Activated CD8-positive, alpha-beta T cell treated with anti-CD3 and anti-CD28 coated beads for 36 hours (primary cell): ENCODE measurements around the gene PRRT1B. TPM values are rescaled to one million over a fixed set of nuclear protein-coding genes. Genes with fewer than 3 reads are reported as not detected.

ENCODE experiments used
- ATAC-seq: fragments of 200-7000 bp; cut with Tn5 transposase; one replicate; pipeline ENCODE4 v1.10.0; 2021; ENCODE audit warnings: mild to moderate bottlenecking, moderate library complexity
- CTCF ChIA-PET: fragments of 350-600 bp; sonication (Branson Sonifier 250); formaldehyde crosslinking; loops from one replicate; lab custom pipeline; 2021; ENCODE audit warnings: antibody characterized with exemption; lab: Charles Lee
- POLR2A ChIA-PET: fragments of 350-600 bp; sonication (Branson Sonifier 250); formaldehyde crosslinking; loops from one replicate; lab custom pipeline; 2021; ENCODE audit warnings: antibody characterized with exemption; lab: Charles Lee
- DNase-seq: peaks from one replicate; pipeline ENCODE4 v3.0.0-alpha.2; 2020
- H3K27ac Mint-ChIP-seq: one replicate; pipeline ENCODE4 v1.8.0; 2021; ENCODE audit warnings: mild to moderate bottlenecking, mixed read lengths
- H3K27me3 Mint-ChIP-seq: one replicate; pipeline ENCODE4 v1.8.0; 2021; ENCODE audit warnings: mixed read lengths
- H3K36me3 Mint-ChIP-seq: one replicate; pipeline ENCODE4 v1.8.0; 2021; ENCODE audit warnings: low read depth, mixed read lengths
- H3K4me1 Mint-ChIP-seq: one replicate; pipeline ENCODE4 v1.8.0; 2021; ENCODE audit warnings: low read depth, mixed read lengths
- H3K4me3 Mint-ChIP-seq: one replicate; pipeline ENCODE4 v1.8.0; 2021; ENCODE audit warnings: mild to moderate bottlenecking, moderate library complexity, mixed read lengths
- H3K9me3 Mint-ChIP-seq: one replicate; pipeline ENCODE4 v1.8.0; 2021; ENCODE audit warnings: mixed read lengths
- intact Hi-C: fragments of 100-400 bp; cut with micrococcal nuclease; formaldehyde crosslinking; loops from one replicate; pipeline ENCODE4 v1.10.0; 2022
- total RNA-seq, 2 experiments: library from RNA; stranded (reverse); gene quantifications; one replicate each; pipeline ENCODE4 v1.2.3, GENCODE V29; 2021
- TF ChIP-seq, protein P1 (sequence below): fragments of 200-600 bp; IDR thresholded peaks from one replicate; pipeline ENCODE4 v1.8.0; 2022; ENCODE audit warnings: antibody characterized with exemption, mild to moderate bottlenecking

The PRRT1B gene
- total RNA-seq, 2 experiments from 2014 or later: not detected

- peaks cover 30% of the 10 kb centered on the region for H3K36me3 Mint-ChIP-seq
- intact Hi-C loops: no loop called here
Measured at GRCh38 chr9:131585375-131585774, 40.1 kb downstream of the PRRT1B start.

DNA sequence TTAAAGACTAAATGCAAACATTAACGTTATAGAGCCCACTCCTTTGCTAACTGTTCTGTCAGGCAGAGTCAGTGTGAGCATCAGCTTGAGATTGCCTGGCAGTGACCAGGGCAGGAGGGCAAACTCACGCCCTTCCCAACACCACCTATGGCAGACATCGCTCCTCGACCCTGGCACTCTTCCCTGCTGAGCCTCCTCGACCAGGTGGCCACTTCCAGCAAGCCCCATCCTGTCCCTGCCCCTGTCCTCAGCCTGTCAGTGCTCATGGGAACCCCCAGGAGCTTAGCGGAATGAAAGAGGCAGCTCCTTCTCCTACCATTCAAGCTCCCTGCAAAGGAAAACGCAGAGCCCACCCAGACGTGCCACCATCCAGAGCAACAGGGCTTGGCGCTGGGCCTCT, 42.0 kb downstream of the PRRT1B start:
- no peak for ATAC-seq
- no peak for DNase-seq
- ChIA-PET POLR2A (no interaction called here), CTCF (interaction anchor here (1.3 kb wide), 1 partner anchor 153 kb away, joined by 6 read pairs; no protein-coding TSS in a partner anchor)
- peaks cover 49% of the 10 kb centered on the region for H3K4me1 Mint-ChIP-seq
- peaks cover 28% of the 10 kb centered on the region for H3K36me3 Mint-ChIP-seq
- no peaks in the 10 kb centered on the region for H3K27me3 Mint-ChIP-seq
- intact Hi-C loops: no loop called here
- TF ChIP-seq, protein P1, sequence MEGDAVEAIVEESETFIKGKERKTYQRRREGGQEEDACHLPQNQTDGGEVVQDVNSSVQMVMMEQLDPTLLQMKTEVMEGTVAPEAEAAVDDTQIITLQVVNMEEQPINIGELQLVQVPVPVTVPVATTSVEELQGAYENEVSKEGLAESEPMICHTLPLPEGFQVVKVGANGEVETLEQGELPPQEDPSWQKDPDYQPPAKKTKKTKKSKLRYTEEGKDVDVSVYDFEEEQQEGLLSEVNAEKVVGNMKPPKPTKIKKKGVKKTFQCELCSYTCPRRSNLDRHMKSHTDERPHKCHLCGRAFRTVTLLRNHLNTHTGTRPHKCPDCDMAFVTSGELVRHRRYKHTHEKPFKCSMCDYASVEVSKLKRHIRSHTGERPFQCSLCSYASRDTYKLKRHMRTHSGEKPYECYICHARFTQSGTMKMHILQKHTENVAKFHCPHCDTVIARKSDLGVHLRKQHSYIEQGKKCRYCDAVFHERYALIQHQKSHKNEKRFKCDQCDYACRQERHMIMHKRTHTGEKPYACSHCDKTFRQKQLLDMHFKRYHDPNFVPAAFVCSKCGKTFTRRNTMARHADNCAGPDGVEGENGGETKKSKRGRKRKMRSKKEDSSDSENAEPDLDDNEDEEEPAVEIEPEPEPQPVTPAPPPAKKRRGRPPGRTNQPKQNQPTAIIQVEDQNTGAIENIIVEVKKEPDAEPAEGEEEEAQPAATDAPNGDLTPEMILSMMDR: no peak
- H3K4me3 Mint-ChIP-seq: no peak overlapping the region
- H3K27ac Mint-ChIP-seq: peak overlapping the region; percentile 0
- H3K9me3 Mint-ChIP-seq: no peaks in the 10 kb centered on the region

More at GRCh38 chr9:131585375-131585774, 40.1 kb downstream of the PRRT1B start:
- Mint-ChIP-seq H3K4me3 (no peak overlapping the region), H3K4me1 (peaks cover 34% of the 10 kb centered on the region), H3K27me3 (no peaks in the 10 kb centered on the region), H3K27ac (peak overlapping the region; percentile 89), H3K9me3 (no peaks in the 10 kb centered on the region)
- peak; percentile 93 for ATAC-seq
- ChIA-PET POLR2A (interaction anchor here (0.5 to 0.8 kb wide), 3 partner anchors 130 to 148 kb away, joined by 3 to 4 read pairs (median 3); no protein-coding TSS in a partner anchor), CTCF (interaction anchor here (1.2 to 2.1 kb wide), 3 partner anchors 154 to 158 kb away, joined by 3 to 7 read pairs (median 3); partner anchors contain the start of gene RAPGEF1)
- TF ChIP-seq, protein P1: no peak
- peak; percentile 72 for DNase-seq

DNA sequence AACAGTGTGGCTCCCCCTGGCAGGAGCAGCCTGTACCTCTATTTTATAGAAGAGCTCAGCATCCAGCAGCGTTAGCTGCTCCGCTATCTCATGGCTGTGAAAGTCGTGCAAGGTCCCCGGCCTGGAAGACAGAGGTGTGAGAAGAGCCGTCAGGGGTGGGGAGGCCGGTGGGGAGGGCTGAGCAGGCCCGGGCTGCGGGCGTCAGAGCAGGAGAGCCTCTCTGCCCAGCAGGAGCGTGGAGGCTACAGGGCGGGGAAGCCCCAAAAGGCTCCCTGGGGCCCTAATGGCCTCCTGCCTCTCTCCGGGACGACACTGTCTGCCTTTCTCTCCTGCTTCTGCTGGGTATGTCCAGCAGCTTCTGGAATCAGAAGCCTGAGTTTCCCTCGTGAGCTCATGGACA, 42.6 kb downstream of the PRRT1B start:
- no peak overlapping the region for H3K4me3 Mint-ChIP-seq
- H3K36me3 Mint-ChIP-seq: peaks cover 28% of the 10 kb centered on the region
- DNase-seq (no peak), ATAC-seq (no peak)
- ChIA-PET POLR2A (no interaction called here), CTCF (interaction anchor here (1.0 to 1.3 kb wide), 2 partner anchors 52 to 152 kb away, joined by 3 to 6 read pairs; no protein-coding TSS in a partner anchor)
- H3K9me3 Mint-ChIP-seq: no peaks in the 10 kb centered on the region
- TF ChIP-seq, protein P1: no peak
- intact Hi-C loops: no loop called here
- H3K27me3 Mint-ChIP-seq: no peaks in the 10 kb centered on the region
- no peak overlapping the region for H3K27ac Mint-ChIP-seq
- H3K4me1 Mint-ChIP-seq: peaks cover 49% of the 10 kb centered on the region

DNA sequence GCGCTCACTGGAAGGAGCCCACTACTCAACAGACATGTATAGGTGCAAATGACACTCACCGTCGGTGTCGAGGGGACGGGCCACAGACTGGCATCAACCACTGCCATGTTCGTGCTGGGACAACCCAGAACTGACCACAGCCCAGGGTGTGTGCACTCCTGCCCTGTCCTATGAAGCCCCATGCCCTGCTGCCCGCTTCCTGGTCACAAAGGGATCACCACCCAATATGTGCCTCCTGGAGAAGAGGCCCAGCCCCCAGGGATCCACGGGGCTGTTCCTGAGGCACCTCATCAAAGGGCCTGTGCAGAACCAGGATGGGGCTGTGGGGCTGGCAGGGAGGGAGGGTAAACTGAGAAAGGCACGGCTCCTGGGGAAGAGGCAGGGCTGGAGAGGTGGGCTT, 43.1 kb downstream of the PRRT1B start:
- Mint-ChIP-seq H3K4me3 (no peak overlapping the region), H3K27me3 (no peaks in the 10 kb centered on the region), H3K4me1 (peaks cover 49% of the 10 kb centered on the region), H3K9me3 (no peaks in the 10 kb centered on the region), H3K27ac (no peak overlapping the region), H3K36me3 (peaks cover 28% of the 10 kb centered on the region)
- ChIA-PET CTCF (interaction anchor here (1.0 to 1.3 kb wide), 2 partner anchors 51 to 152 kb away, joined by 3 to 6 read pairs; no protein-coding TSS in a partner anchor), POLR2A (interaction anchor here (0.6 kb wide), 1 partner anchor 53 kb away, joined by 3 read pairs; no protein-coding TSS in a partner anchor)
- TF ChIP-seq, protein P1: no peak
- ATAC-seq: no peak
- intact Hi-C loops: no loop called here
- no peak for DNase-seq

DNA sequence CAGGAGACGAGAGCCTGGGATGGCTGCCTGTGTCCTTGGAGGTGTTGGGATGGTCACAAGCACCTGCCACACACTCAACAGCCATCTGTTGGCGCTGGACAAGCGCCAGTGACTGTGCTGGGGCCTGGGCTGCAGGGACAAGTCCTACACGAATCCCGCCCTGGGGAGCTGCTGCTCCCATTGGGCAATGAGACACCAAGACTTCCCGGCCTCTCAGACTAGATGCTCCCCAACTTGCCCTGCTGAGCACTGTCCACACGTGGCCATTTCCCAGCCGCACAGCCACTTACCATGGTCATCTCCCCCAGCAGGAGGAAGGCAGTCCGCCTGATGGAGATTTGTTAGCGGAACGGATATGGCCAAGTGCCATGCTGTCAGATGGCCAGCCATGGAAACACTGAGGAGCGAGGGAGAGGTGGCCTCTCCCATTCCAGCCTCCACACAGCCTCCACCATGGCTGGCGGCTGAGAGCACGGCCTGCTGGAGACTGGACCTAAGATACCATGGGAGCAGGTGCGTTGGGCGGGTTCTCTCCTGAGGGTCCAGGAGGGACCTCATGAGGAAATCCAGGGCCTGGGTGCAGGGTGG, 43.9 kb downstream of the PRRT1B start:
- ChIA-PET POLR2A (interaction anchor here (0.7 kb wide), 1 partner anchor 509 kb away, joined by 3 read pairs; no protein-coding TSS in a partner anchor), CTCF (interaction anchor here (6.3 kb wide), 1 partner anchor 153 kb away, joined by 115 read pairs; the partner anchor contains the start of gene RAPGEF1)
- Mint-ChIP-seq H3K9me3 (no peaks in the 10 kb centered on the region), H3K4me3 (no peak overlapping the region), H3K4me1 (peaks cover 45% of the 10 kb centered on the region), H3K36me3 (peaks cover 26% of the 10 kb centered on the region), H3K27me3 (no peaks in the 10 kb centered on the region), H3K27ac (no peak overlapping the region)
- DNase-seq (no peak), ATAC-seq (no peak)
- intact Hi-C loops: no loop called here
- TF ChIP-seq, protein P1: no peak
